B cell (primary cell): ENCODE data around the gene TOPAZ1. TPM values are rescaled to one million over a fixed set of nuclear protein-coding genes. Genes with fewer than 3 reads are reported as not detected.

Source experiments
- ATAC-seq: fragments of 200-7000 bp; cut with Tn5 transposase; one replicate; pipeline ENCODE4 v1.10.0; 2021; ENCODE audit warnings: low read depth, mild to moderate bottlenecking, moderate number of reproducible peaks, moderate library complexity
- CTCF ChIA-PET: fragments of 350-600 bp; sonication (Branson Sonifier 250); formaldehyde crosslinking; loops from one replicate; lab custom pipeline; 2021; ENCODE audit warnings: antibody characterized with exemption, inconsistent platforms; lab: Charles Lee
- POLR2A ChIA-PET: fragments of 350-600 bp; sonication (Branson Sonifier 250); formaldehyde crosslinking; loops from one replicate; lab custom pipeline; 2021; ENCODE audit warnings: antibody characterized with exemption; lab: Charles Lee
- DNase-seq: peaks from one replicate; pipeline ENCODE4 v3.0.0; 2013
- H2AFZ ChIP-seq: 2 replicates; pipeline ENCODE4 v1.6.1; 2012; ENCODE audit warnings: mild to moderate bottlenecking, low read depth, low read length; ENCODE audit not compliant: insufficient read depth, poor library complexity, severe bottlenecking
- H3K27ac ChIP-seq, 2 donors: 1 replicate in 1 of 2; 2 replicates in 1 of 2; pipeline ENCODE4 v1.5.1; 2012 to 2013; ENCODE audit warnings: low read length in 2 of 2, mild to moderate bottlenecking in 2 of 2, moderate library complexity in 1 of 2
- H3K27me3 ChIP-seq, 4 experiments: fragments of 200-600 bp in 1 of 4; sonication (generic) in 1 of 4; replicated peaks in 1 of 4; 1 replicate in 2 of 4; 2 replicates in 2 of 4; pipeline versions ENCODE4 v1.6.1 to v1.7.0; 2013 to 2016; ENCODE audit warnings: low read length in 3 of 4, mild to moderate bottlenecking in 2 of 4, mixed read lengths in 1 of 4, moderate library complexity in 1 of 4; ENCODE audit not compliant: insufficient read depth in 4 of 4, control insufficient read depth in 3 of 4; ENCODE audit errors: control extremely low read depth in 1 of 4
- H3K36me3 ChIP-seq, 2 experiments: replicated peaks in 1 of 2; 1 replicate in 1 of 2; 2 replicates in 1 of 2; pipeline versions ENCODE4 v1.6.1 to v1.7.1; 2013; ENCODE audit warnings: low read length in 1 of 2; ENCODE audit not compliant: insufficient read depth in 2 of 2, control insufficient read depth in 1 of 2; ENCODE audit errors: control extremely low read depth in 1 of 2, extremely low read depth in 1 of 2
- H3K4me1 ChIP-seq, 2 donors: fragments of 200-600 bp in 1 of 2; sonication (generic) in 1 of 2; 1 replicate in 1 of 2; 2 replicates in 1 of 2; pipeline versions ENCODE4 v1.5.1 to v1.6.1; 2013 to 2017; ENCODE audit warnings: low read length in 2 of 2; ENCODE audit not compliant: control insufficient read depth in 2 of 2, insufficient read depth in 2 of 2
- H3K4me2 ChIP-seq: replicated peaks from 2 replicates; pipeline ENCODE3; 2012; ENCODE audit warnings: mild to moderate bottlenecking, low read depth, low read length; ENCODE audit not compliant: poor library complexity, severe bottlenecking
- H3K4me3 ChIP-seq, 5 experiments: fragments of 200-600 bp in 1 of 5; sonication (generic) in 1 of 5; 1 replicate in 3 of 5; 2 replicates in 2 of 5; pipeline versions ENCODE4 v1.5.1 to v1.7.0; 2011 to 2016; ENCODE audit warnings: low read length in 4 of 5, mild to moderate bottlenecking in 4 of 5, low read depth in 2 of 5, control low read depth in 1 of 5, moderate library complexity in 1 of 5; ENCODE audit not compliant: insufficient read depth in 1 of 5; ENCODE audit errors: control extremely low read depth in 1 of 5, extremely low read depth in 1 of 5
- H3K79me2 ChIP-seq: fragments of 200-600 bp; sonication (generic); one replicate; pipeline ENCODE4 v1.6.0; 2016; ENCODE audit warnings: low read length; ENCODE audit not compliant: control insufficient read depth, insufficient read depth
- H3K9ac ChIP-seq: fragments of 200-600 bp; sonication (generic); 2 replicates; pipeline ENCODE4 v1.6.1; 2017; ENCODE audit warnings: mild to moderate bottlenecking, low read length, moderate library complexity
- H3K9me3 ChIP-seq, 3 donors: one replicate each; pipeline versions ENCODE4 v1.6.1 to v1.7.1; 2013; ENCODE audit warnings: low read length in 2 of 3; ENCODE audit not compliant: control insufficient read depth in 2 of 3, insufficient read depth in 1 of 3; ENCODE audit errors: control extremely low read depth in 1 of 3
- H4K20me1 ChIP-seq: 2 replicates; pipeline ENCODE4 v1.6.0; 2012; ENCODE audit warnings: mild to moderate bottlenecking, low read length; ENCODE audit not compliant: insufficient read depth, control insufficient read depth, poor library complexity, severe bottlenecking
- H3K27ac Mint-ChIP-seq: one replicate; pipeline ENCODE4 v1.8.0; 2021; ENCODE audit warnings: mixed read lengths
- H3K27me3 Mint-ChIP-seq: one replicate; pipeline ENCODE4 v1.8.0; 2021; ENCODE audit warnings: mixed read lengths
- H3K4me1 Mint-ChIP-seq: one replicate; pipeline ENCODE4 v1.8.0; 2021; ENCODE audit warnings: mixed read lengths
- H3K4me3 Mint-ChIP-seq: one replicate; pipeline ENCODE4 v1.8.0; 2021; ENCODE audit warnings: mixed read lengths
- H3K9me3 Mint-ChIP-seq: one replicate; pipeline ENCODE4 v1.8.0; 2022; ENCODE audit warnings: mixed read lengths; ENCODE audit not compliant: insufficient read depth
- EZH2 ChIP-seq: IDR thresholded peaks from 2 replicates; pipeline ENCODE4 v1.6.1; 2012; ENCODE audit warnings: borderline replicate concordance, low read depth, mild to moderate bottlenecking, moderate library complexity, low read length; ENCODE audit not compliant: insufficient read depth, poor library complexity, severe bottlenecking
- WGBS: methylation state at CpG from one replicate; pipeline ENCODE4 v1.1.5; 2013; ENCODE audit warnings: missing lambda C conversion rate; ENCODE audit not compliant: insufficient coverage; 5-methylcytosine and 5-hydroxymethylcytosine counted together
- intact Hi-C: fragments of 100-400 bp; cut with micrococcal nuclease; formaldehyde crosslinking; loops from one replicate; pipeline ENCODE4 v1.10.0; 2022
- polyA plus RNA-seq: library from polyadenylated mRNA; depleted of rRNA; stranded (reverse); fragments of >200 nt; gene quantifications from 2 replicates; pipeline ENCODE4 v1.2.3, GENCODE V29; 2012
- total RNA-seq, 2 donors: library from RNA; stranded (reverse); fragments of 120-200 nt in 1 of 2; gene quantifications; 1 replicate in 1 of 2; 2 replicates in 1 of 2; pipeline versions ENCODE4 v1.2.3 to v1.2.4, GENCODE V29; 2013 to 2022
- TF ChIP-seq, protein P1 (sequence below): fragments of 200-600 bp; IDR thresholded peaks from one replicate; pipeline ENCODE4 v1.8.0; 2022; ENCODE audit warnings: antibody characterized with exemption, mild to moderate bottlenecking

The TOPAZ1 gene
- total and polyA plus RNA-seq, 2 donors (not counting 1 experiment from before 2014, with no cell fraction given) = not detected

DNA sequence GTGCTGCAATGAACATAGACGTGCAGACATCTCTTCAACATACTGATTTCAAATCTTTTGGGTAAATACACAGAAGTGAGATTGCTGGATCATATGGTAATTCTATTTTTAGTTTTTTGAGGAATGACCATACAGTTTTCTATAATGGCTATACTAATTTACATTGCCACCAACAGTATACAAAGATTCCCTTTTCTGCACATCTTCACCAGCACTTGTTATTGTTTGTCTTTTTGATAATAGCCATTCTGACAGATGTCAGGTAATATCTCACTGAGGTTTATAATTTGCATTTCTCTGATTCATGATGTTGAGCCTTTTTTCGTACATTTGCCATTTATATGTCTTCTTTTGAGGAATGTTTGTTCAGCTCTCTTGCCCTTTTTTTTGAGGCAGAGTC is 30.5 kb downstream of the TOPAZ1 start:
- Histone ChIP-seq H4K20me1 (no peaks in the 10 kb centered on the region), H3K4me3 (no peak overlapping the region), H3K9ac (no peak overlapping the region), H2AFZ (no peak overlapping the region), H3K4me2 (no peak overlapping the region), H3K36me3 (no peaks in the 10 kb centered on the region), H3K79me2 (no peaks in the 10 kb centered on the region), H3K27me3 (no peaks in the 10 kb centered on the region), H3K4me1 (no peaks in the 10 kb centered on the region), H3K9me3 (peaks cover 0 to 10% (median 1%) of the 10 kb centered on the region in 3 donors), H3K27ac (no peak overlapping the region)
- H3K27me3 Mint-ChIP-seq = peaks cover 25% of the 10 kb centered on the region
- no peak overlapping the region for H3K27ac Mint-ChIP-seq
- H3K9me3 Mint-ChIP-seq = peaks cover 9% of the 10 kb centered on the region
- POLR2A ChIA-PET = no interaction called here
- no peaks in the 10 kb centered on the region for H3K4me1 Mint-ChIP-seq
- DNase-seq = no peak
- WGBS = 100% methylated on average over 1 of the region's 2 CpGs
- no peak for TF ChIP-seq EZH2
- TF ChIP-seq, protein P1, sequence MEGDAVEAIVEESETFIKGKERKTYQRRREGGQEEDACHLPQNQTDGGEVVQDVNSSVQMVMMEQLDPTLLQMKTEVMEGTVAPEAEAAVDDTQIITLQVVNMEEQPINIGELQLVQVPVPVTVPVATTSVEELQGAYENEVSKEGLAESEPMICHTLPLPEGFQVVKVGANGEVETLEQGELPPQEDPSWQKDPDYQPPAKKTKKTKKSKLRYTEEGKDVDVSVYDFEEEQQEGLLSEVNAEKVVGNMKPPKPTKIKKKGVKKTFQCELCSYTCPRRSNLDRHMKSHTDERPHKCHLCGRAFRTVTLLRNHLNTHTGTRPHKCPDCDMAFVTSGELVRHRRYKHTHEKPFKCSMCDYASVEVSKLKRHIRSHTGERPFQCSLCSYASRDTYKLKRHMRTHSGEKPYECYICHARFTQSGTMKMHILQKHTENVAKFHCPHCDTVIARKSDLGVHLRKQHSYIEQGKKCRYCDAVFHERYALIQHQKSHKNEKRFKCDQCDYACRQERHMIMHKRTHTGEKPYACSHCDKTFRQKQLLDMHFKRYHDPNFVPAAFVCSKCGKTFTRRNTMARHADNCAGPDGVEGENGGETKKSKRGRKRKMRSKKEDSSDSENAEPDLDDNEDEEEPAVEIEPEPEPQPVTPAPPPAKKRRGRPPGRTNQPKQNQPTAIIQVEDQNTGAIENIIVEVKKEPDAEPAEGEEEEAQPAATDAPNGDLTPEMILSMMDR = no peak
- no peak overlapping the region for H3K4me3 Mint-ChIP-seq
- intact Hi-C loops = no loop called here
- CTCF ChIA-PET = no interaction called here
- no peak for ATAC-seq

DNA sequence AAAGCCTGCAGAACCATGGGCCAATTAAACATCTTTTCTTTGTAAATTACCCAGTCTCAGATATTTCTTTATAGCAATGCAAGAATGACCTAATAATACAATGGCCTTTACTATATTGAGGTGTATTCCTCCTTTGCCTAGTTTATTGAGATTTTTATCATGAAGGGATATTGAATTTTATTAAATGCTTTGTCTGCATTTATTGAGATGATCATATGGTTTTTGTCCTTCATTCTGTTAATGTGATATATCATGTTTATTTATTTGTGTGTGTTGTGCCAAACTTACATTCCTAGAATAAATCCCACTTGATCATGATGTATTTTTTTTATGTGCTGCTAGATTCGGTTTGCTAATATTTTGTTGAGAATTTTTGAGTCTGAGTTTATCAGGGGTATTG is 36.2 kb downstream of the TOPAZ1 start:
- H3K9me3 Mint-ChIP-seq = peaks cover 9% of the 10 kb centered on the region
- Histone ChIP-seq H3K9ac (no peak overlapping the region), H3K4me1 (no peaks in the 10 kb centered on the region), H3K4me2 (no peak overlapping the region), H2AFZ (no peak overlapping the region), H3K36me3 (no peaks in the 10 kb centered on the region), H3K79me2 (no peaks in the 10 kb centered on the region), H3K27me3 (peaks cover 0 to 3% (median 0%) of the 10 kb centered on the region in 4 experiments), H3K27ac (no peak overlapping the region), H4K20me1 (no peaks in the 10 kb centered on the region), H3K9me3 (peaks cover 0 to 4% (median 1%) of the 10 kb centered on the region in 3 donors), H3K4me3 (no peak overlapping the region)
- H3K4me3 Mint-ChIP-seq = no peak overlapping the region
- intact Hi-C loops = no loop called here
- ChIA-PET CTCF (no interaction called here), POLR2A (no interaction called here)
- H3K4me1 Mint-ChIP-seq = no peaks in the 10 kb centered on the region
- no CpG with 5 or more reads among the region's 1 CpG for WGBS
- ATAC-seq (no peak), DNase-seq (no peak)
- peaks cover 45% of the 10 kb centered on the region for H3K27me3 Mint-ChIP-seq
- TF ChIP-seq EZH2 = no peak
- TF ChIP-seq, protein P1 = no peak
- no peak overlapping the region for H3K27ac Mint-ChIP-seq
